K562 (cell line): ENCODE data around the gene MRPS10. TPM values are rescaled to one million over a fixed set of nuclear protein-coding genes. Genes with fewer than 3 reads are reported as not detected.

Experiments
- ETV1 ChIP-seq: fragments of 450-650 bp; conservative IDR thresholded peaks from 2 replicates; pipeline ENCODE4 v1.6.1; 2016; ENCODE audit warnings: missing genetic modification characterization, control low read depth, low read depth, missing compliant biosample characterization
- FOXJ3 ChIP-seq: sonication (generic); formaldehyde crosslinking; IDR thresholded peaks from 2 replicates; pipeline ENCODE4 v1.4.0; 2020; ENCODE audit warnings: mild to moderate bottlenecking, missing genetic modification reagents
- NCOA6 ChIP-seq: fragments of 450-650 bp; IDR thresholded peaks from 2 replicates; pipeline ENCODE4 v1.6.1; 2017; ENCODE audit warnings: mild to moderate bottlenecking
- USF1 ChIP-seq: sonication (generic); formaldehyde crosslinking; IDR thresholded peaks from 2 replicates; pipeline ENCODE4 v1.9.0; 2022; ENCODE audit warnings: mild to moderate bottlenecking, missing genetic modification reagents
- ZBTB33 ChIP-seq: sonication (generic); formaldehyde crosslinking; IDR thresholded peaks from 2 replicates; pipeline ENCODE4 v1.8.1; 2023; ENCODE audit warnings: mild to moderate bottlenecking, missing genetic modification reagents
- ZNF121 ChIP-seq: sonication (generic); formaldehyde crosslinking; conservative IDR thresholded peaks from 2 replicates; pipeline ENCODE4 v1.8.0; 2022; ENCODE audit warnings: missing genetic modification reagents
- ZNF395 ChIP-seq: fragments of 200-800 bp; sonication (Bioruptor generic); IDR thresholded peaks from 2 replicates; pipeline ENCODE4 v1.6.1; 2017; ENCODE audit warnings: missing genetic modification characterization, missing compliant biosample characterization
- ZNF507 ChIP-seq: conservative IDR thresholded peaks from 2 replicates; pipeline ENCODE4 v1.6.1; 2017; ENCODE audit warnings: missing genetic modification characterization, missing compliant biosample characterization
- ZNF766 ChIP-seq: fragments of 200-800 bp; sonication (Bioruptor generic); conservative IDR thresholded peaks from 2 replicates; pipeline ENCODE4 v1.6.1; 2016; ENCODE audit warnings: missing genetic modification characterization, missing compliant biosample characterization
- polyA plus RNA-seq, 8 experiments: library from polyadenylated mRNA; depleted of rRNA in 4 of 8; stranded (reverse) in 5 of 8; unstranded in 3 of 8; fragments of >200 nt; fragmentation: Nextera tagmentation in 2 of 8; fragmentation: Illumina TruSeq in 1 of 8; extraction: Ambion mirVana in 2 of 8; extraction: Trizol in 1 of 8; gene quantifications; 2 replicates each; pipeline versions ENCODE4 v1.2.1 to v1.2.3, GENCODE V29; 2011 to 2014; ENCODE audit warnings: inconsistent platforms in 1 of 8, missing spikeins in 1 of 8
- total RNA-seq, 7 experiments: library from RNA; depleted of rRNA in 6 of 7; stranded (reverse); fragments of >200 nt in 6 of 7; fragmentation: Illumina TruSeq in 2 of 7; extraction: Trizol in 2 of 7; gene quantifications; 2 replicates each; pipeline versions ENCODE4 v1.2.1 to v1.2.3, GENCODE V29; 2011 to 2021; ENCODE audit warnings: low replicate concordance in 1 of 7

Gene MRPS10
- total and polyA plus RNA-seq, 9 of the 15 experiments (the other 6 are each of a cell fraction or from before 2014, with no cell fraction given) = 48.6 to 166 (median 93.7) TPM

GRCh38 chr6:42260972-42261371, 43.3 kb upstream of the MRPS10 start (continued):
- TF ChIP-seq ZNF395 (peak; percentile 35; the same call in 1 of the 2 replicates), ZNF121 (CRISPR knock-in tag) (no peak), NCOA6 (no peak), ZNF766 (CRISPR knock-in tag) (no peak), USF1 (CRISPR knock-in tag) (no peak), FOXJ3 (CRISPR knock-in tag) (no peak), ZNF507 (no peak), ETV1 (tag) (no peak), ZBTB33 (CRISPR knock-in tag) (peak; percentile 75)
